HG03064 (cell line): ENCODE measurements around the gene PSMB11.

Experiments
- ATAC-seq: cut with Tn5 transposase; IDR thresholded peaks from one replicate; pipeline ENCODE4 v1.9.1; 2021; ENCODE audit warnings: low read depth; ENCODE audit not compliant: unreplicated experiment

Gene PSMB11

GRCh38 chr14:23040100-23040499, 1.9 kb upstream of the PSMB11 start:
- ATAC-seq, result no peak

GRCh38 chr14:23041729-23042128, 283 bp upstream of the PSMB11 start:
- ATAC-seq, result no peak

GRCh38 chr14:23043145-23043544, 1.1 kb downstream of the PSMB11 start:
- no peak for ATAC-seq

DNA sequence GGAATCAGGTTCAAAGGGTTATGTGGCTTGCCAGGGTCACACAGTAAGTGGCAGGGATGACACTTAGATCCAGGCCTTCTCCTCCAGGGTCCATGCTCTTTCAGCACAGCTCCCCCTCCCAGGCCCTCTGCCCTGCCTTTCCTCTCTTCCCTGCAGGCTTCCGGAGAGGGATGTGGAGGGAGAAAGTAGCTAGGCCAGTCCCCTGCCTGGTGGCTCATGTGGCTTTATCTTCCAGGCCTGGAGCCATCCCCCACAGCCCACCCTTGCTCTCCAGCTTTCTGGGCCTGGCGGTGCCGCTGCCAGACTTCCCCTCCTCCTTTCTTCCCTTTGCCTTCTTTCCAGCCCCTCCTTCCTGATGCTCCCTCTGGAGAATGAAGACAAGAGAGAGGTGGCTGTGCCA, 1.7 kb downstream of the PSMB11 start:
- no peak for ATAC-seq

- no peak for ATAC-seq
Observed at GRCh38 chr14:23044840-23045239, 2.8 kb downstream of the PSMB11 start.

- no peak for ATAC-seq
Observed at GRCh38 chr14:23045419-23046357, 3.7 kb downstream of the PSMB11 start.

DNA sequence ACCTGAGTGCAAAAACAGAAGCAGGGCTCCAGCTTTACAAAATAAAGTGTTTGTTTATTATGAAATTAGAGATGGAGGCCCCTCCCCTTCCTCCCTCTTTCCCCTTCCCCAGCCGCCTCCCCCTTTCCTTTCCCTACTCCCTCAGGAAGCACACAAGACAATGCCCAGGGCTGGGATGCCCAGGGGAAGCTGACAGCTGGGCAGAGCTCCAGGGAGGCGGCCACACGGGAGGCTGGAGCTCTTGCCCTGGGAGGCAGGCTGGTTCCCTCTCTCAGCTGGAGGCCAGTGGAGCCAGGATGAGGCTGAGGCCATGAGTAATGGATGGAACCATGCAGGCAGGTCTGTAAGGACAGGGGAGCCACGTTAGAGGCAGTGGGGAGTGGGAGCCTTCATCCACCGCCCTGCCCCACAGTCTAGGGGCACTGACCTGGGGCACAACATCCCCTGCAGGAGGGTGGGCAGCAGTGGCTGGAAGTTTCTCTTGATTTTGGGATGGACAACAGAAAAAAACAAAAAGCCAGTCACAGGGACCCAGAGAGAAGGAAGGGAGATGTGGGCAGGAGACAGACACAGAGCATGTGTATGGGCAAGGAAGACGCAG, 5.1 kb downstream of the PSMB11 start:
- ATAC-seq, result no peak

DNA sequence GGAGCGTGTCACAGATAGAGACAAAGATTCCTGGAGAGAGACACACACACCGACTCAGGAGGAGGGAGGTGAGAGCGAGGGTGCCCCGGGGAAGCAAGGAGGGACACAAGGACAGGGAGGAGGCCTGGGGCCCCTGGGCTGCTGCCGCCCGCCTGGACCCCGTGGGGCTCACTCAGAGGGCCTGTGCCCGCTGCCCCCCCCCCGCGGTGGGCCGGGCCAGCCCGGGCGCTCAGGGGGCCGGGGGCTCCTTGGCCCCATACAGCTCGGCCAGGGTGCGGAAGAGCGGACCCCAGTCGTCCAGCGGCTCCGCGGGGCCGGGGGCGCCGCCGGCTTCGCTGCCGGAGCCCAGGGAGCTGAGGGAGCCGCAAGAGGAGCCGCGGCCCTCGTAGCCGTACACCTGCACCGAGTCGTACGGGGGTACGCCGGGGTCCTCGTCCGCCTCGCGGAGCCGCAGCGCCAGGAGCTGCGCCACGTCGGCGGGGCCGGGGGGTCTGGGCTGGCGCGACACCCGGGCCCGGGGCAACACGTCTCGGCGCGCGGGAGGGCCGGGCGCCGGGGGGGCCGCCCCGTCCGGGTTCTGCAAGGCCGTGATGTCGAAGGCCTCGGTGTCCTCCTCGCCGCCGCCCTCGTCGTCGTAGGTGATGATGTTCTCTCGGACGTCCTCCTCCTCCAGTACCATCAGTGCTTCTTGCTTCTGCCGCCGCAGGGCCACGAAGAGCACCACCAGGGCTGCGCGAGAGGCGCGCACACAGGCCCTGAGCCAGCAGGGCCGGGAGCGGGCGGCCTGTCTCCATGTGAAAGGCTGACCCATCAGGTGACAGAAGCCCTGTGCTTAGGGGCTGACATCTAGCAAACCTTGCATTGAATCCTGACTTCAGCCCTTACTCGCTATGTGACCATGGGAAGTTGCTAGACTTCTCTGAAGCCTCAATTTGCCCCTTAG, 6.0 kb downstream of the PSMB11 start:
- no peak for ATAC-seq

DNA sequence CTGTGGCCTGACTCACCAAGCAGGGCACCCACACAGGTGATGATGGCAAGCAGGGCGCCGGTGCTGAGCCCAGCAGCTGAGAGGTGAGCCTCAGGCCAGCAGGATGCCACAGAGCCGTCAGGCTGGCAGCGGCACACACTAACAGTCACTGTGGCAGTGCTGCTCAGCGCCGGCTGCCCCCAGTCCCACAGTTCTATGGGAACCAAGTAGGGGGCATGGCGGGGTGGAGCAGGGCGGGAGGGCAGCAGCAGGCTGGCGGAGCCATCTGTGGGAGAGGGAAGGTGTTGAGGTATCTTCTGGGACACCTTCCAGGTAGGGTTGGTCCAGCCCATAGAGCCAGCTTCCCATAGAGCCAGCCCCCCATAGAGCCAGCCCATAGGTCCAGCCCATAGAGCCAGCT, 7.0 kb downstream of the PSMB11 start:
- ATAC-seq, result no peak

DNA sequence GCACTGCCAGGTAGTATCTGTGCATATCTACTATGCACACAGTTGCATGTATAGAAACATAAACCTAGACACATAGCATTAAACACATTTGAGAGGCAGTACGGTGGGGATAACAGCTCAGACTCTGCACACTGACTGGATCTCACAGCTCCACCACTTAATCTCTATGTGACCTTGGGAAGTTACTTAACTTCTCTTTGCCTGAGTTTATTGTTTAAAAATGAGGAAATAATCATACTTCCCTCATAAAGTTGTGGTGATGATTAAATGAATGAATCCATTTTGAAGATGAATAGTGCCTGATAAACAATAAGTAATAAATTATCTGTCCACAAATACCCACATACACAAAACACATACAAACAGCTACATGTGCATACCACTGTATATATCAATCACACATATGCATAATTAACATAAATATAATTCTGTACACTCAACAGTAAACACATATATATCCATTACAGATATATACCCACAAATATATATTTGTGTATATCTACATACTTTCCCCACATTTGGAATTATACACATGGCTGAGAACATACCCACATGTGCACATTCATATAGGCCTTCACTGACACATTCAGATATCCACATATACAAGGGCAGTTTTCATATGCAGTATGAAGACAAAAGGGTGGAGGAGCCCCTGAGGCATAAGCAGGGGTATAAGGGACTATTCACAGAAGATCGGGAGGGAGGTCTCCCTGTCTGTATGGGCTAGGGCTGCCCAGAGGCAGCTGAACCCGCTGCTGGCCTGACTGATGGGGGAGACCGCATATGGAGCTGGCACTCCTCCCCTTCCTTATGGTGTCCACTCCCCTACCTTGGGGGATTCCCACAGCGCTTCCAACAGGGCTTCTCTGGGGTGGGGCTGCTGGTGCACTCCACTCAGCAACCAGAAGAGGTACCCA, 9.4 kb downstream of the PSMB11 start:
- no peak for ATAC-seq

DNA sequence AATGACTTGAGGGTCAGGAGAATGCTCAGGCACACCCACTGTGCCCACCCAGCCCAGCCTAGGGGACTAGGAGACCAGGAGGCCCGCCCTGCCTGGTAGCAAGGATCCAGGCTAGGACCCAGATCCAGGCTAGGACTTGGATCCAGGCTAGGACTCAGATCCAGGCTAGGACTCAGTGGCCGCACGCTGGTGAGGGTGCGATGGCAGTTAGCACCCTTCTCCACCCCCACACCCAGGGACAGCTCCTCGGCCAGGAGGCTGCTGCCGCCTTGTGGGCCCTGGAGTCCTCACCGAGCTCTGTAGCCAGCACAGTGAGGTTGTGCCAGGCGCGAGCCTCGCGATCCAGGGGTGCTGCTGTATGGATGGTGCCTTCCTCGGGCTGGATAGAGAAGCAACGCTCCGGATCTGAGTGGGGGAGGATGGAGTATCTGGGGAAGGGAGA, 10.2 kb downstream of the PSMB11 start:
- ATAC-seq, result no peak

GRCh38 chr14:23052671-23053070, 10.7 kb downstream of the PSMB11 start:
- ATAC-seq, result no peak

GRCh38 chr14:23053426-23053825, 11.4 kb downstream of the PSMB11 start:
- ATAC-seq, result no peak

DNA sequence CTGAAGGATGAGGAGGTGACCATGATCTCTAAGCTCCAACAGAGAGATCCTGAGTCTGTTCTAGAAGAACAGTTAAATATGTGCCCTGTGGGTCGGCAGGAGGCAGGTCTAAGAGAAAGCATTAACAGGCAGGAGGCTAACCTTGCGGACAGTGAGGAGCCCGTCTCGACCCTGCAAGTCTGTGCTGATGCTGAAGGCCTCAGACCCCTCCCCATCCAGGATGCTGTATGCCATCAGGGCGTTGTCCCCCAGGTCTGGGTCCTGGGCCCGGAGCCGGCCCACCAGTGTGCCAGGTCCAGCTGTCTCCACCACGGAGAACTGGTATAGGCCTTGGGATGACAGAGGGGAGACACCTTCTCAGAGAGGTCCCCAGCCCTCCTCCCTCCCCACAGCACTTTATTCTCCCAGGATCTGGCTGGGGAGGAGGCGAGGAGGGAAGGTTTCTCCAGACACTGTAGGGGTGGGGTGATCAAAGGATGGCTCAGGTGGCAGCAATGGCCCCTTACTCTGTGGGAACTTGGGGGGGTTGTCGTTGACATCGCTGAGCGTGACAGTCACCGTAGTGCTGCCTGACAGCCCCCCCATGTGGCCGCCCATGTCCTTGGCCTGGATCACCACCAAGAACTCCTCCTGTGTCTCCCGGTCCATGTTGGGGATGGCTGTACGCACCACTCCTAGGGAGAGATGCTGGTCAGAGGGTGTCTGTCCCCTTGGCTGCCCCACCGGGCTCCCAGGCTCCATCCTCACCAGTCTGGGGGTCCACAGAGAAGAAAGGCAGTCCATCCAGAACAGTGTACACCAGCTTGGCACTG, 12.2 kb downstream of the PSMB11 start:
- no peak for ATAC-seq

DNA sequence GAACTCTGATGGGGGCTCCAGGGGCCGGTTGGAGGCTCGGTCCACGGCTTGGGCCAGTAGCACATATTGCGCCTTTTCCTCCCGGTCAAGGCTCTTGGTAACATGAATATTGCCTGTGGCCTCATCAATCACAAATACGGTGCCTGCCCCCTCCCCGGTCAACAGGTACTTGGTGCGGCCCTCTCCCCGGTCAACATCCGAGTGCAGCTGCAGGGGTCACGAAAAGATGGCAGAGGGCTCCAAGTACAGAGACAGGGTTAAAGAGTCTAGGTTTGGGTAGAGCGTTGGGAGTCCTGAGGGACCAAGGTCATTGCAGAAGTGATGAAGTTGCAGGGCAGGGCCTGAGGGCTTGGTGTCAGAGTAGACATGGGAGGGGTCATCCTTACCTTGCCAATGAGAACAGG, 13.1 kb downstream of the PSMB11 start:
- ATAC-seq, result no peak

- no peak for ATAC-seq
Observed at GRCh38 chr14:23055621-23056144, 13.7 kb downstream of the PSMB11 start.

DNA sequence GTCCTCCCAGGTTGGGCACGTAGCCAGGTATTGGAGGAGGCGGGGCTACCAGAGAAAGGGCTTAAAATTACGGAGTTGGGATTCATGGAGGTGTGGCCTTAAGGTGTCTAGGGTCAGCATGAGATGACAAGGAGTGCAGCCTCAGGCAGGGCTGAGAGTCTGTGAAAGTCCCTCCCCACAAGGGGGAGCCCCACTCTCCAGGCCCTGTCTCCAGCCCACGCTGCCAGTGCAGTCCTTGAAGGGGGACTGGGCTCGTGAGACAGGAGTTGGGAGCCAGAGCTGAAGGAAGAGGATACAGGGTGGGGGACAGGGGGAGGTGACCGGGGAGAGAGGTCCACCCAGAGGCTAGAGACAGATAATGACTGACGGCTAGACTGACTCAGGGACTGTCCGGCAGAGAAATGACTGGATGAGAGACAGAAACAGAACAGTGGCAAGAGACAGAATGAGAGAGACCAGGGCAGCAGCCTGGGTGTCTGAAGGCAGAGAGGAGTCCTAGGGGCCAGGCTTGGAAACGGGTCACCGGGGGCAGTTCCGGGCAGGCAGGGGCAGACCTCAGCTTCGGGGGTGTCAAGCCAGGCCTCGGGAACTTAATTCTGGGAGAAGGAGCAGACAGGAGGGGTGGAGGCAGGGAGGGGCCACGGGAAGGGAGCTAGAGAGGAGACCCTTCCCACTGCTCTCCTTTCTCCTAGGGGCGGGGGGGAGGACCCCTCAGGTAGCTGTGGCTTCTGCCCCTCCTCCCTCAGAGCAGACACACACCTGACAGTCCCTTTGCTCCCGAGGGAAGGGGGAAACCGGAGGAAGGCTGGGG, 14.3 kb downstream of the PSMB11 start:
- no peak for ATAC-seq
